ENCODE results near the gene RAB28.

RAB28 gene

DNA sequence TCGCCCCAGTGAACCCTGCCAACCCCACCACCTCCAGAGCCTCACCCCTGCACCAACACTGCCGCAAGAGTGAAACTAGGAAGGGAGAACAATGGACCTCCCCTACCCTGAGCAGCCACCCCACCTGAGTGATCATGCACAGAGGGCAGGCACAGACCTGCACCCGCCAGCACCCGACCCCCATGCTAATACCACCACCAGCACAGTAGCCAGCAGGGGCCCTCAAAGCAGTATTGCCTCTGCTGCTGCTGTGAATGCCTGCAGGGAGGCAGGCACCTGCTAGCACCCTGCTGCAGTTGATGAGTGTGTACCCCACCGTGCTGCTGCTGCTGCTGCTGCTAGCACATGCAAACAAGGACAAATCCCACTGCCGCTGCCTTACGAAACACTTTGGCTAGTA lies 100.1 kb downstream of the RAB28 start:
- DNase-seq: no peak

- no peak for DNase-seq
These were observed 105.0 kb downstream of the RAB28 start for GRCh38 chr4:13378973-13379759.

- DNase-seq: no peak
These were observed 113.1 kb downstream of the RAB28 start for GRCh38 chr4:13371048-13371447.

- no peak for DNase-seq
These were observed 115.9 kb downstream of the RAB28 start for GRCh38 chr4:13368217-13368616.

DNA sequence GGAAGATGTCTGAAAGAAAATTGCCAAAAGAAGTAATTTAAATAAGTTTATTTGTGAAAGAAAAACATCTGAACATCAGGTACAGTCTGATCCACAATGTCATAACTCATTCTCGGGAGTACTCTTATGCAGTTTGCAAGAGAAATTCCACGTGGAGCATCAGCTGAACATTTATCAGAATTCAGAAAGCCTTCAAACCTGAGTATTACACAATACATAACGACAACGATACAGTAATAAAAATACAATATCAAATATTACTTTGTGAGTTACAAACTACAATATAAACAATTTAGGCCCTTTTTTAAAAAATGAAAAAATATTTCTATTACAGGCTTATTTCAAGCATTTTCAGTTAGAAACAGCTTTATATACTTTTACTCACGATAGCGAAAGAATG lies 116.4 kb downstream of the RAB28 start:
- DNase-seq: no peak

GRCh38 chr4:13367244-13367643 lies 116.9 kb downstream of the RAB28 start:
- no peak for DNase-seq

DNA sequence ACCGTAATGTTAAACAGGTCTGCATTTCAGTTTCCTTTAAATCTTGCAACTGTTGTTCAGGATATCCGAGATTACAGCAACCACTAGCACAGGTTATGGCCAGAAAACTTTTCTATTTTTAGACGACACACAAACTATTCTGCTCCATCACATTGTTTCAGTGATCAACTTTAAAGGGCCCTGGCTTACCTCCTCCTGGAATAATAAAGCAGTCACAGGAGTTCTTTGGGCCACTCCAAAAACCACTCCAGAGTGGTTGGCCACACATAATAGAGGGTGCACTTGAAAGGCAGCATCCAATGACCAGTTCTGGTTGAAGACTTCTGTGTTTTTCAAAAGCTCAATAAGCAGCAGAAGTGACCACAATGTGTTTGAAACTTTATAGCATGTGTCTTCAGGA lies 118.9 kb downstream of the RAB28 start:
- no peak for DNase-seq

GRCh38 chr4:13364653-13365052 lies 119.5 kb downstream of the RAB28 start:
- no peak for DNase-seq

- DNase-seq: no peak
These were observed 120.0 kb downstream of the RAB28 start for GRCh38 chr4:13364172-13364571.

- DNase-seq: no peak
These were observed 124.3 kb downstream of the RAB28 start for GRCh38 chr4:13359809-13360208.

DNA sequence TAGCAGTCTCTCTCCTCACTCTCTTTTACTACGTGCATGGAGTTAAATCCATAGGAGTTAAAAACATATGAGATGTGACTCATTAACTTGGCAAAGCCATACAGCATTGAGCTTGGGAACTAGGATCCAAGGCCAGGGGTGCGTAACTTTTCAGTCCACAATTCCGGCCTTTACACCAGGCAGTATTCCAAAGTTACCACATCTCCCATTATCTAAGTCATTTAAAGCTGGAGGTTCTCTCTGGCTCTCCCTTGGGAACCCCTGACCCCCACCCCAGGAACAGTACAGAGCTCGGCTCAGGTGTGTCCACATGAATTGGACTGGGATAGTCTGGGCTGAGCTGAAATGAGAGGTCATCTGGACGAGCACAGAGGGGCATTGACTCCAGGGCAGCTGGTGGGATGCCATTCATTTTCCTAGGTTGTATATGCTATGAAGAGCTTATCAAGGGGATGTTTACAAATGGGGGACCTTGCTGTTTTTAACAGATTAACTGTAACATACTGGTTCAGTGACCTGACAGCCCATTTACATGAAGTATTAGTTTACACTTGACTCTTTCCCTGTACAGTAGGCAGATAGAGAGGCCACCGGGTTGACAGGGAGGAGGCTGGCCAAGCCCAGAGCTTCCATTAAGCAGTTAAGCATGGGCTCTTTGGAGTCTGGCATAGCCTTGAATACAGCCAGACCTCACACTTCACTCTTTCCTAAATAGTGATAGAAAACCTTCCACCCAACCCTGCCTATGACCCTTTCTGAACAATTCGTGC lies 128.8 kb downstream of the RAB28 start:
- DNase-seq: peak in 1 of 58 donors; percentile 1

GRCh38 chr4:13349096-13349495 lies 135.0 kb downstream of the RAB28 start:
- no peak for DNase-seq

DNA sequence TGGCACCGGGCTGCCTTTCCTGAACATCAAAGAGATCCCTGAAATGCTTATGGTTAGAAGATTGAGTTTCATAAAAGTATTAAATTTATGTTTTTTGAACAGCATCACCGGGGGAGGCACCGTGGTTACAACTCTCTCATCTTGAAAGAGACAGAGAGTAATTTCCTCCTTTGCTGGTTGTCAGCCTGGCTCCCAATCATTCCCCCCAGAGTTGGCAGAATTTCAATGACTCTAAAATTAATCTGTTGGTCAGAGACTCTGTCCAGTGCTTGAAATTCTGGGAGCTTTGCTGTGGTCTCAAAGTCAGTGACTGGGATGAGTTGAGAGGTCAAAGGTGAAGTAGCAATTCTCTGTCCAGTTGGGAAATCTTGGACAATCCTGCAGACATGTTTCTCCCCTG lies 135.9 kb downstream of the RAB28 start:
- no peak for DNase-seq

DNA sequence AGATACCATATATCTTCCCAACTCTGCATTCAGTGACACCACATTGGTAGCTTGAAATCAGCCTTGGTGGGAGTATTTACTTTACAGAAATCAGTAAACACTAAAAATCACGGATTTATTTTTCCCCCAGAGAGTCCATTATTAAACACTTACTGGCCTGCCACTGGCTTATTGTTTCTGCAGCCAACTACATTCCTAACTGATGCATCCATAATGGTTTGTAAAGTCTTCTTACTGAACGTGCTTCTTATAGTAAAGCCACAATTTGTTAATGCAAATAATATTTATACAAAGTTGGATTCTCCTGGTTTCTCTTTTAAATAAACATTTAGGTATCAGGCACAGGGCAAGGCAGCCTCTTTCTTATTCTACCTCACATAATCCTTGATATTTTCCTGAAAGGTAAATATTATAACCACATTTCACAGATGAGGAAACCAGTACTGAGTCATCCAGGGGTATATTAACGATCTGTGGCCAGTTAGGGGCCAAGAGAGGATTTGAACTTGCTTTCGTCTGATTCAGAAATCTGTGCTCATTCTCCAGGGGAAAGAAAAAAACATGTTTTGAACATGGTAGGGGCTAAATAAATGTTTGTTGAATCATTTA lies 136.5 kb downstream of the RAB28 start:
- no peak for DNase-seq

DNA sequence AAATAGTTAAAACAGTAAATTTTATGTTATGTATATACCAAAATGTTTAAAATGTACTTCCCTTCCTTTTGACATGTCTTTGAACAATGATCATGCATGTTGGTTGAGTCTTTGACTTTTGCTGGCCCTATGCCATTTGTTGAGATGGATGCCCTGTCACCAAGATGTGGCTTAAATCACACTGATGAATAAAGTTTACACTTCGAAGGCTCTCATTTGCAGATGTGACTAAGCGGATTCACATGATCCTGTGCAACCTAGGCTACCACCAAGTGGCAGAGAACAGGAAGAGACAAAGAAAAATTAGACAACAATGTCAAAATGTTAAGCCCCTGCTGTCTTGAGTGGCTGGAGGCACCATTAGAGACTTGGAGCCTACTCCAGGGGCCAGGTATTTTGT lies 139.9 kb downstream of the RAB28 start:
- DNase-seq: no peak

- DNase-seq: no peak
These were observed 143.5 kb downstream of the RAB28 start for GRCh38 chr4:13340672-13341071.

DNA sequence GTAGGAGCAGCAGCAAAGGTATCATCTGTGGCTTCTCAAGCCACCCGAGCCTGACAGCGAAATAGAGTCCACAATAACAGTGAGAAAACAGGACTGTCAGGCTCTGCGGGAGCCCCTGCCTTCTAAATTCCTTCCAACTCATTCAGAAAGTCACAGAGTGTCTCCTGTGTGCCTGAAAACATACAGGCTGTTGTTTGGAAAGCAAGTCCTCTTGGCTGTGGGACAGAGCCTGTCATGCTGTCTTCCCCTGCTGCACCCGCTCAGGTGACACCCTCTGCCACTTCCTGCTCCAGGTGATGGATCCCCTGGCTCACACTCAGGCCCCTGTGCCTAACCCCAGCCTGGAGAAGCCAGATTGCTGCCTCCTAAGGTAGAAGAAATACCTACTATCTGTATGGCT lies 152.3 kb downstream of the RAB28 start:
- DNase-seq: no peak

DNA sequence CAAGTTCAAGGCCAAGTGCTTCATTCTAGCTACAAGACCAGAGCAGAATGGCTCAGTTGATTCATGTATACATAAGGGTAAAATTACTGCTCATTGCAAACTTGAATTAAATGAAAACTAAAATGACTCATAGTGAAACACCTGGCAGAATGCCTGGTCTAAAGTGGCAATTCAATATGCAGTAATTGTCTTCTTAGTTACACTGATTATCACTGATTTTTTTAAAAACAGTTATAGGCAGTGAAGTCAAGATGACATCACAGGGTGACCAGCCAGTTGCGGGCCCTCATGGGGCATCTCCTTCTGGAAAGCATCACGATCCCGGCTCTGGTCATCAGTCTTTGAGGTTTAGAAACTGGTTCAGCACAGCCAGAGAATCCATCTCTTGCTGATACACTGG lies 154.2 kb downstream of the RAB28 start:
- DNase-seq: peak in 1 of 58 donors; percentile 1

DNA sequence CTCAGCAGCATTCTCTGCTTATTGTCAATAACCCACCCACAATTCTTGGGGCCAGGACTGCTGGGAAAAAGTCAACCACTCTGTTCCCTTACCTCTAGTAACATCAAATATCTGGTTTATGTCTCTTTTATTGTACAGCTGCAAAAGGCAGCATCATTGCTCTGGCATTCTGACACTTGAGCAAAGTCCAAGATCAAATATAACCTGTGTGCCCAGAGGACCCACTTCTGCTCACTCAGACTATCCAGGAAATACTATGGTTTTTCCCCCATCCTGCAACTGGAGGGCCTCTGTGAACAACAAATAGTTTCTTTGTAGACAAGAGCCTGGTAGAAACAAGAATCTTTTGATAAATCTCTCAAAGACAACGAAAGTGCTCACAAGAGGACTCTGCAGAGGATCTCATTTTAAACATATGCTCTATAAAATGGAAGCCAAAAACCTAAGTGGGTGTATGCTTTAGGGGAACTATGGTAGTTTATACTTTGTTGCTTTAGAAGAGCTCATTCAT lies 154.7 kb downstream of the RAB28 start:
- no peak for DNase-seq

GRCh38 chr4:13328591-13328990 lies 155.5 kb downstream of the RAB28 start:
- DNase-seq: no peak

- DNase-seq: no peak
These were observed 156.1 kb downstream of the RAB28 start for GRCh38 chr4:13327991-13328390.

DNA sequence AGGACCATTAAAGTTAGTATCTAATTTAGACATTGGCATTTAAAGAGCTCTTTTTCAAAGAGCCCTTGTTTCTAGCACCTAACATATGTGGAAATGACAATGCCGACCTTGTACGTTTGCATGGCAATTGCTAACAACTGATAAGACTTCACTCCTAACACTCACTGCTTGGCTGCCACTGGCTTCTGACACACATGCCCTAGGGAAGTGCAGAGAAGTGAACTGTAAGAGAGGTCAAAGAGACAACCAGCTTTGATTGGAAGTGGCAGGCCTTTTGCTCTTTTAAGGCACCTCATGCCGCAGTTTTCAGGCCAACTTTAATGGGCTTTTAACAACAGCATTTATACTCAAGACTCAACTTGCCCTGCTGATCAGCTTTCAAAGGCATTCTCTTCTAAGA lies 158.4 kb downstream of the RAB28 start:
- no peak for DNase-seq

All from anterior cingulate cortex (tissue), 58 donors.